Limb (tissue), 2 donors: ENCODE data around the gene SLC4A8.
"Not testable (repeated sequence)": the region's sequence is repeated elsewhere in the genome, so short reads cannot be mapped to it uniquely, and the experiment has no call there.

ENCODE experiments used
- DNase-seq, 2 donors: peaks; one replicate each; pipeline ENCODE4 v3.0.0-alpha.2; 2016; ENCODE audit errors: extremely low spot score in 2 of 2

Gene SLC4A8

DNA sequence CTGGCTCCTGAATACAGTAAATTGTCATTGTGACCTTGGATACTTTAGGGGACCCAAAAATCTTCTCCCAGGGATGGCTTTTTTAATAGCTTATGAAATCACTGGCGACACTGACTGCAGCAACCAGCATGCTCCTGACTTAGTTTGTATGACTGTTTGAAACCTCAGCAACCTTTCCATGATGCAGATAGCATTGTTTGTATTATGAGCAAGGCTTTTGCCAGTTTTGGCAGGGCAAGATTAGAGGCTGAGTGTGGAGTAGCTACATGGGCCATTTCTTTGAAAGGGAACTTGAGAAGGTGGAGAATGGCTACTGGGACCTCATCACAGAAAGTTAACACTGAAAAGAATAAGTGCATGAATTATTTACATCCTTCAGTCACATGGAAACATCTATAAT is 50.9 kb downstream of the SLC4A8 start:
- DNase-seq: no peak

DNA sequence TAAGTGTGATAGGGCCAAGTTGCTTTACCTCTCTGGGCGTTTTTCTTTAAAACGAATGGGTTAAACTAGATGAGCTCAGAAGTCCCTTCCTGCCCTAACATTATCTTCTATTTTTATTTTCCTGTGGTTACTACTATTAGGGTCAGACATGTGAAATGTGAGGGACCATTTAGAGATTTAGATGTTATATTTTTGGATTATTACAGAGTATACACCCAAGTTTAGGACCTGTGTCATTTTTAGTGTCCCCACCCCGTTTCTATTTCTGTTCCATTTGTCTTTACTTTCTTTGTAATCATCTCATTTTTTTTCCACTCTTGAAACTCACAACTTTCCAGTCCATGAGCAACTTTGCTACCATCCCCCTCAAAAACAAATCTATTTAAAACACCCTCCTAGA is 56.3 kb downstream of the SLC4A8 start:
- DNase-seq: no peak

DNA sequence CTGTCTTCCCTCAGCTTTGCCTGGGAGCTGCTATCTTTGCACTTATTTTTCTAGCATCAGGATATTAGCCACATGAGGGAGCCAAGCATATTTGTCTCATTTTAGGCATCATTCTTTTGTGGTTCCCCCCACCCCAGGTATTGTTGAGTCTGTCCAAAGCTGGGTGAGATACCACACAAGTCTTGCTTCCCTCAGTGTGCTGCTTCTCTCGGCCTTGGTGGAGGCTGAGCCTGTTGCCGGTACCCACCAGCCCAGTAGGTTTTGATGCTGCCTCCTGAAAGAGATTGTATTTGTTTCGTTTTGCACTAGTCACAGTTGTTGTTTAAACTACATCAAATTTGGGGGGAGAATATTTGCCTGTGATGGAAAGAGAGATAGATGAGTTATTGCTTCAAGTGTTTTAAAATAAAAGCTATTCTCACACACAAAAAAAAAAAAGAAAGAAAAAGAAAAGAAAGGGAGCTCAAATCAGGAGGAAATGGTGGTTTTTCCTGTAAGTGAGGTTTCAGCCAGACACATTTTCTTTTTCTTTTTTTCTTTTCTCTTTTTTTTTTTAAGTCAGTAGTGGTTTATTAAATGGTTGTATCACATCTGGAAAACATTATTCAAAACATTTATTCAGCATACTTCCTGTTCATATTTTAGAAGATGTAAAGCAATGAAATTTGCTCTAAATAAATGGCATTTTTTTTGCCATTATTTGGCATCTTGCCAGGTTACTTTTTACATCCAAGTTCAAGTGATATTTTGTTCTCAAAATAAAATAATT is 58.5 kb downstream of the SLC4A8 start:
- peak in 1 of 2 donors; percentile 34 for DNase-seq

DNA sequence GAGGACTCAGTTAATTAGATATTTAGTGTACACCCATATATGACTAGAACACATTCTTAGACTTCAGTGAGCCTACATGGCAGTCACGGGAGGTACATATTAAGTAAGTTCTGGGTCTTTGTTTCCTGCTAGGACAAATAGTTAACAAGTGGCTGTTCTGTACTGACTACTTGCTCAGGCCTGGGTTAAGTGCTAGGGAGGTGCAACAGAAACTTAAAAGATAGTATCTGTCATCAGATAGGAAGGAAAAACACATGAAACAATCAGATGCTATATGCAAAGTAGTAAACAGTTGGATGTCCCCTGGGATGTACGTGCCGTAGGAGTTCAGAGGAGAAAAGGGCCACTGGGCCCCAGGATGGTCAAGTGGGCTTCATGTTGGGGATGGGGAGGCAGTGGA is 59.5 kb downstream of the SLC4A8 start:
- DNase-seq: no peak

DNA sequence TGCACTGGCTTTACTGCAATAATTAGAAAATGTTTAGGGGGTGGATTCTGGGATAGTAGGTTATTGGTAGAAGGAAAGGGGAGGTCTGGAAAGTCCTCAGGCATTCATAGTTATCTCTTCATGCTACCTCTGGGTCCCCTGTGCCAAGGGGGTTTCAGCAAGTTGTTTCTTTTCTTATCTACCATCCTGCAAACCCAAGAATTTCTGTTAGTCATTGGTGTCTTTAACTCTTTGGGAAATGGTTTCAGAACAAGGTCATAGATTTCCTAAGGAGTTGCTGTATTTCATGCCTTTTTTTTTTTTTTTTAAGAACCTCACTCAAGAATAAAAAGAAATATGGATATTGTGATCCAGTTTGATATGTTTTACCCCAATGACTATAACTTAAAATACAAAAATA is 63.6 kb downstream of the SLC4A8 start:
- no peak for DNase-seq

DNA sequence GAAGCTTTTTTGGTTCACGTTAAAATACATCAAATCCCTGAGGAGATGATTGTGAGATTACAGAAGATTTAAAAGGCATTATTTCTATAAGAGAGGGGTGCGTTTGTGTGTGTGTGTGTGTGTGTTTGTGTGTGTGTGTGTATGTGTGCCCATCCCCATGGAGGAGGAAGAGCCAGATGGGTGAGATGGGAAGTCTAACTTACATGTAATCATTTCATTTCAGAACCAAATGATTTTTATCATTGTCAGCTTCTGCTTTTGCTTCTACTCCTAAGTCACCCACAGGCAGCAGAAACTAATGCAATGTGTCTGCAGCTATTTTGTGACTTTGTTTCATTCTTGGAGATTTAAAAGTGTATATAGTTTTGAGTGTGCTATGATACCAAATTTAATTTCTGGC is 68.7 kb downstream of the SLC4A8 start:
- DNase-seq: no peak

DNA sequence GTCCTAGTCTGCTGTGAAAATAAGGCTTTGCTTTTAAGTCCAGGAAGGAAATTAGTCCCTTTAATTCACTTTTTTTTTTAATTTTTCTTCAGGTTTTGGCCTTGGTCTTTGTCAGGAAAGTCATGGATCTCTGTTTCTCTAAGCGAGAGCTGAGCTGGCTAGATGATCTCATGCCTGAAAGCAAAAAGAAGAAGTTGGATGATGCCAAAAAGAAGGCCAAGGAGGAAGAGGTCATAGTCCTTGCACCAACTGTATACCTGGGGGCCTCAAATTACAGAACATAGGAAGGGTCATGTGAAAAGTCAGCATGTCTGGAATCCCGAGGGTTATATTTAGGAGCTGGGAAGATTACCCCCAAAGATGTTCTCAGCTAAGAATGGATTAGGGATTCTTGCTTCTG is 72.3 kb downstream of the SLC4A8 start:
- no peak for DNase-seq

DNA sequence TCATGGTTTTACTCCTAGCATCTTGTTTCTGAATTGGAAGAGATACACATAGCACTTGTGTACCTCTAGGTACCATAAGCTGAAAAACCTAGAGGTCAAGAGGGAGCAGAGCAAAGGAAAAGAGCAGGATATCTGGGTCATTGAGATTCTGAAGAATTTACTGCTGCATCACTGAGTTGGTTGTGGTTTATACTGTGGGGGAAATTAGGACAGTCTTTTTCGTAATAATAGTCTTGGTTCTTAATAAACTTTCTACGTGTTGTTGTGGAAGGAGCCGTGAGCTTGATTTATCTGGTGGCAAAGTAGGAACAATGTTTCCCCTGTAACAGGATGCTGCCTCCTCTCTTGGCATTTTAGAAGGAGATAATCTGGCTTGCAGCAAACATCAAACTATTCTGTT is 80.2 kb downstream of the SLC4A8 start:
- no peak for DNase-seq

DNA sequence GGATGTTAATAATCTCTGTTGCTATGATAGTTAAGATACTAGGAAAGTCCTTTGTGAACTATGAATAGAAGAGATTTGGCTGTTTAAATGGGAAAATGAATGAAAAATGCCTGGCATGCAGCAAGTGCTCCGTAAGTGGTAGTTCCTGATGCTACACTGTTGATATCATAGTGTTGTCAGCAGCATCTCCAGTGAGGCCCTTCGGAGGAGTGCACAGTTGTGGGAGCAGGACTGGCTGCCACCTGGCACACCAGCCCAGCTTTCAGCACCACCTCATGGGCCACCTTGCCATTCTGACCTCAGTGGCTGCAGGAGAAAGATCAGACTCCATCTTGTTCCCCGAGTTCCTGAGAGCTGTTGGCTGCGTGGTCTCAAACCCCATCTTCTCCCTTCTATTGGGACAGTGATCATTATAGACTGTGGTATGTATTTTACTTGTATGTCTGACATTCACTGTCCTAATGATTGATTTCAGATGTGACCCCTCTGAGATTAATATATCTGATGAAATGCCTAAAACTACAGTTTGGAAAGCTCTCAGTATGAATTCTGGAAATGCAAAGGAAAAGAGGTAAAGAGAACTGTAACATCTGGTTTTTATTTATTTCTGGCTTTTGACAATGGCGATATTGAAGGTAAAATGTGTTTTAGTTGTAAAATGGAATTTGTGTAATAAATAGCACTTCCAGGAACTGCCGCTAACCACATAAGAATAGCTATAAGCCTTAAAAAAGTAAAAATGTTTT is 80.9 kb downstream of the SLC4A8 start:
- DNase-seq: peak in 1 of 2 donors; percentile 65

DNA sequence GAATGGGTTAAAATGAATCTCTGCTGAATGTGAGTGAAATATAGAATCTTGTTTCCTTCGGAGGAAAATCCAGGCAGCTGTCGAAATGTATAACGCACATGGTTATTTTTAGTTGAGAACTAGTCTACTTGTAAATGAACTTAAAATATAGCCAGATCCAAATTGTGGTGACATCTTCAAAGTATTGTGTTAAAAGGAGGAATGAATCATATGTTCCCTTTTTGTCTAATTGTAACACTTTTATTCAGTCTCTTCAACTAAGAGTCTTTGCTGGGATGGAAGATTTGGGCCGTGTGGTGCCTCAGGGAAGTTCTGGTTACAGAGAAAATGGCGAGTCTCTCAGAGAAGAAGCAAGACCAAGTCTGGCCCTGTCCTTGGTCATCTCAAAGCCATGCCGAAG is 82.5 kb downstream of the SLC4A8 start:
- no peak for DNase-seq

DNA sequence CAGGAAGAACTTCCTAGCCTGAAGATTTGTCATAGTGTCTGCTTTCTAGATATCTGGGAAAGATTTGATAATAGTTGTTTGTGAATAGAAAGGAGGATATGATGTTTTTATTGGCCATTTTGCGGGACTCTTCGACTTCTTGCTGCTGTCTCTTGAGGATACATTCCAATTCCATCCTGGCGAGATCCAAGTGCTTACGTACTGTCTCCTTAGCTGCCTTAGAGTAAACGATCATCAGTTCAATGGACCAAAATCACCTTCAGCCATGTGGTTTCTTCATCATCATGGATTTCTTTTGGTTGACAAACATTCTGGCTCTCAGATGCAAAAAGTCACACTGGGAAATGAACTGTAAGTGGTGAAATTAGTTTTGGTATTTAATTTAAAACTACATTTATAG is 83.7 kb downstream of the SLC4A8 start:
- no peak for DNase-seq

DNA sequence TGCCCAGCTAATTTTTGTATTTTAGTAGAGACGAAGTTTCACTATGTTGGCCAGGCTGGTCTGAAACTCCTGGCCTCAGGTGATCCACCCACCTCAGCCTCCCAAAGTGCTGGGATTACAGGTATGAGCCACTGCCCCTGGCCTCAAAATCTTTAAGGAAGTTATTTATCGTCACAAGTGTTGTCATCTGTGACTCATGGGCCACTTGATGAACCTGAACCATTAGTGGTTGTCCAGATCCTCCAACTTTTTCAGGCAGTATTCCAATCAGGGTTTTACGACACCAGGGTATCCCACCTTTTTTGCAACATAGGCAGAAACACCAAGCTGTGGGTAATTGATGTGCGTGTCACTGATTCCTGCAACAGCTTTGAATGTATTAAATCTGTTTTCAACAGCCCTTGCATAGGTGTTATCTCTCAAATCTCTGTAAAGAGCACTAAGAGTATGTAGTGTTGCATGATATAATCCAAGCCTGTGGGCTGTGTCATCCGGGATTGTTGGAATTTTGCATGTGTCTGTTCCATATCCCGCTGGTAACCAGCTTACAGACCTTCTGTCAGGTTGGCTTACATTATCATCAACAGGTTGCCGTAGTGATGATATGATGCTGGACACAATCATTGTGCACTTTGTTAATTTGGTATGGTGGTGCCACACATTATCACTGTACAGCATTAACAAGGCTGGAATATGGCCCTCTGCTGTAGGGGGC is 87.1 kb downstream of the SLC4A8 start:
- DNase-seq: no peak

DNA sequence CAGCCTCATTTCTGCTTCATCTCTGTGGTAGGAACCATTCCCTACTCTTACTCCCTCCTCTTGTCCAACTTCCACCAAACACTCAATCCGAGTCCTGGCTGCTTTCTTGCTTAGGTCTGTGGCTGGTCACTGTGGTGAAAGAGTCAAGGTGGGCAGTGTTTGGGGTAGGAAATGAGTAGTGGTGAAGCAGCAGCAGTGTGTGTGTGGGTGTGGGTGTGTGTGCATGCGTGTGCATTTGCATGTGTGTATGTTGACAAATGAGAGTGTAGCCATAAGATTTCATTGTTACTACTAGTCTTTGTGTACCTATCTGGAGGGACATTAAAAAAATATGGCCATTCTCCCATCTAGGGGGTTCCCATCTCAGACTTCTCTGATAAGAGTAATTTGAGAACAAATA is 87.8 kb downstream of the SLC4A8 start:
- no peak for DNase-seq

DNA sequence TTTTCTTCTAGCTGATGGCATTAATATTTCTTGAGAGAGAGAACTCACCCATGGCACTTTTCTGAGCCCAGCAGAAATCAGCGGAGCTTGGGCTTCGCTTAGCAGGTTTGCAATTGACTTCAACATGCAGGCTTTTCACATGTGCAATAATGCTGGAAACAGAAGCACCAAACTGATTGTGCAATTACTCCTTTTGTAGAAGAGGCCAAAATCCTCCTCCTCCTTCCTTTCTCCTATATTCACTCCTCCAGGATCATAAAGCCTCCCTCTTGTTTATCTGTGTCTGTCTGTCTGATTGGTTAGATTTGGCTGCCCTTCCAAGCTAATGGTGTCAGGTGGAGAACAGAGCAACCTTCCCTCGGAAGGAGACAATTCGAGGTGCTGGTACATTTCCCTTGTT is 90.4 kb downstream of the SLC4A8 start:
- not testable (repeated sequence) for DNase-seq

DNA sequence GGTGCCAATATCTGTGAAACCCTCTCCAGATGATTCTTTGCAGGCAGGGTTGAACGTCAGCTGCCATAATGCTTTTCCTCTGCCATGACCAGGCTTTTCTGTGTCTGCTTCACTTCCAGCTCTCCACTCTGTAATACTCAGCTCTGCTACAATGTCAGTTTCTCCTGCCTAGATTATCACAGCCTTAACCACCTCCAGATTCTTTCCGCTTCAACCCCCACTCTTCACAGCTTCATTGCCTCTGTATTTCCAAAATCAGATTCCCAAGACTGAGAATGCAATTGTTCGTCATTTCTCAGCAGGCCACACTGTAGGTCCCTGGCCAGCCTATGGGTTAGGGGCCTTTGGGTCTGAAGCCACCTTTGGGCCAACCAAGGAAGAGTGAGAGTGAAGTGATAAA is 92.7 kb downstream of the SLC4A8 start:
- no peak for DNase-seq

DNA sequence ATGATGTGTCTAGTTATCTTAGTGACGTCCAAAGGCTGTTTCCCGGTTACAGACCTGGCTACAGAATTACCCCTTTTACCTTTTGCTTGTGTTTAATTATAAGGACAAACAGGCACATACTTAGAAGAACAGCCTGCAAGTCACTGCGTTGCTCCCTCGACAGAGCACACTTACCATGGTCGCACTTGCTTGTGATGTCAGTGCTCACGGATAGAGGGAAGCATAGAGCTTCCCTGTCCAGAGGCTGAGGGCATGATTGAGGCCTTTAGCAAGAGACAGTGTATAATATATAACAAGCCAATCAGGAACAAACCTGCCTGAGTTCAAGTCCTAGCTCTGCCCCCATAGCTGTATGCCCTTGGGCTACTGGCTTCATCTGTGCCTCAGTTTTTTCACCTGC is 93.2 kb downstream of the SLC4A8 start:
- no peak for DNase-seq

DNA sequence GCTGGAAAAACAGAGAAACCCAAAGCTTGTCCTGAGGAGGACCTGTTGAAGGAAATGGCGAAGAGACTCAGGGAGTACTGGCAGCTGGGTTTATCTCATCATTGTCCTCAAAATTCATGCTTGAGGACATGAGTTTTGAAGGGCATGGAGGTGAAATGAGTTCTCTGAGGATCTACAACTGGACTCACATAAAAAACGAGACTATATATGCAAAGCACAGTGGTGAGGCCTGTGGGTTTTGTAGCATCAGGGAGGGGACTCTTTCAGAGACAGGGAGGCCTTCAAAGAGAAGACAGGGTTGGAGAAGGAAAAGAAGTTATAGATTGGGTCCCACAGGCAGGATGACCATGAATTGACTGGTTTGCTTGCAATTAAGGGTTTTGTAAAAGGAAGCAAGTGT is 95.1 kb downstream of the SLC4A8 start:
- no peak for DNase-seq

DNA sequence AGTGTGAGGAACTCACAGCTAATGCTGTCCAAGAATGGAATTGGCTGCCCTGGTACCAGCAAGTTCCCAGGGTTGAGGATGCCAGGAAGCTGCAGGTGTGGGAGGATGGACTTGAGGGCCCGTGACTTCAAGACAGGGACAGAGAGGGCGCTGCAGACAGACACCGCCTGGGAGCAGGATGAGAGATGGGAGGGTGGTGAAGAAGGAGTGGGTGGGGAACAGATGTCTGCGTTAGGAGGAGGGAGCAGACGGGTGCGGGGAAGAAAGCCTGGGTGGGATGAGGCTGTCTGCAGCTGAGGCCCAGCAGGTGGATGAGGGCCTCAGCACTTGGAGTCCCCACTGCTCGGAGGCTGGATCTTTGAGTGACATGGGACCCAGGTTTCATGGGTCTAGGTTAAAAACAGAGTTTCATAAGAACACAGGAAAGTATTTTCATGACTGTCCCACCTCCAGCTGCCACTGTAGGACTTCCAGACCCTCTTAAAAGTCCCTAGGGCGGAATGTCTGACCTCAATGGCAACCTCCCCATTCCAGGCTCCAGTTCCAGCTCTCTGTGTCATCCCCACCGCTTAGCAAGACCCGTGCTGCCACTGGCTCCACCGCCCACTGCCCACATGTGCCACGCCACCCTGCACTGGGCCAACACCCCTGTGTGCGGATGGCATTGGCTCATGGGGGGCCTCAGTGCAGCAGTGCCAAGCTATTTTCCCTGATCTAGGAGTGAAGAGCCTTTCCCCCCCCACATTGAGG is 96.1 kb downstream of the SLC4A8 start:
- DNase-seq: no peak

DNA sequence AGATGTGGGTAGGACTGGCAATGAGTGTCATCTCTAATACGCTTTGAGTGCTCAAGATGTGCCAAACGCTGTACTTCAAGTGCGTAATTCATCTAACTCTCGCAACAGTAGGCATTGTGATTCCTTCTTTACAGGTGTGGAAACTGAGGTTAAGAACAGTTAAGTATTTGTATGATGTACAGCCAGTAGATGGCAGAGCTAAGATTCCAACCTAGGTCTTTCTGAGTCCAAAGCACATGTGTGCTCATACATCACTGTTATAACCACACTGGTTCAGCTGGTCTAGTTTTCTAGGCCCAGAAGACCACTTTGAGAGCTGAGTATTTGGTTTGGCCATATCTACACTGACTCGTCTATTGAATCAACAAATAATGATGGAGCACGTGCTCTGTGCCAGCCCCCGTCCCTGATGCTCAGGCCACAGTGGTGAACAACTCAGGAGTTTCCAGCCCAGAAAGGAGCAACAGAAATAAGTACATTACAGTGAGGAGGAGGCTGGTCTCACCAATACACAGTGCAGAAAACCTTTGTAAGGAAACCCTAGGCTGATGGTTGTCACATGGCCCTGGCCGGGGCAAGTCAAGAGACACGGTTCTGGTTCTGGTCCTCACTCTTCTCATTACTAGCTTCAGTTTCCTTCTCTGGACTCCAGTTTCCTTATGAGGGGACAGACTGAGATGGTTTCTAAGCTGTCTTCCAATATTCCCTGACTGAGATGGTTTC is 97.1 kb downstream of the SLC4A8 start:
- DNase-seq: no peak

DNA sequence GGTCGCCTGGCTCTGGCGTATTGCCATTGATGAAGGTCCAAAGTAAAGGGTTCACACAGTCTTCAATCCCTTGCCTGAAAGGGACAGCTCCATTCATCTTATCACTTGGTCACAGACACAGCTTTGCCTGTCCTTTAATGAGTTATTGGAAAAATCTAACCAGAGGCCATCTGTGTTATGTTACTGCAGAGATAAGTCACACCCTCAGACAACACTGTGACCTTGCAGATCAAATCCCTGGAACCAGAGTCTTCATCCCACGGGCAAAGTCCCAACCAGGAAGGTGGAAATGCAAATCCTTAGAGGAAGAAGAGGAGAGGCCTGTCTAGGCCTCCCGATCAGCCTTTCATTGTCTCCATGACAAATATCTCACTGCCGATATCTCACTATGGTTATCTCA is 98.1 kb downstream of the SLC4A8 start:
- DNase-seq: no peak

DNA sequence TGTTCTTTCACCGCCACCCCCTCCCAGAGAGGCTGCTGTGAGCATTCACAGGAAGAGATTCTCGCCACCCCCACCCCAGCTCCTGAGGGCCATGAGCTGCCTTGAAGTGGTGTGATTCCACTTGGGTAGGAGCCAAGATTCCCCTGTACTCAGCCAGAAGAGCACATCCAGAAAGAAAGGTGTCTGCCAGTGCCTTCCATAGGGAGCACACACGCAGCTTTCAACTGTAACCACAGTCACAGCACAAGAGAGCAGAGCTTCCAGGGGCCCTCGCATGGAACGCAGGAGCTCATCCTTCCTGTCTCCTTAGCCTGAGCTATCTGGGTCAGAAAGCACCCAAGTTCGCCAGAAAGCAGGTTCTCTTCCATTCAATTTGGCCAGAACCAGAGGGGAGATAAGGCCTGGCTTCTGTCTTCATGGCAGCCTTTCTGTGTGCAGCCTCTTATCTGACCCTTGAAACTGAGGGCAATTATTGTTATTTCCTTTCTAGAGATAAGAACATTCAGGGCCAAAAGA is 99.8 kb downstream of the SLC4A8 start:
- DNase-seq: no peak
